GM19467 (cell line): ENCODE measurements around the gene GOLGA6L7.
"Not testable (repeated sequence)": the region's sequence is repeated elsewhere in the genome, so short reads cannot be mapped to it uniquely, and the experiment has no call there.

Experiments
- ATAC-seq: cut with Tn5 transposase; IDR thresholded peaks from one replicate; pipeline ENCODE4 v1.9.1; 2021; ENCODE audit warnings: mild to moderate bottlenecking, moderate library complexity; ENCODE audit not compliant: unreplicated experiment

The GOLGA6L7 gene

DNA sequence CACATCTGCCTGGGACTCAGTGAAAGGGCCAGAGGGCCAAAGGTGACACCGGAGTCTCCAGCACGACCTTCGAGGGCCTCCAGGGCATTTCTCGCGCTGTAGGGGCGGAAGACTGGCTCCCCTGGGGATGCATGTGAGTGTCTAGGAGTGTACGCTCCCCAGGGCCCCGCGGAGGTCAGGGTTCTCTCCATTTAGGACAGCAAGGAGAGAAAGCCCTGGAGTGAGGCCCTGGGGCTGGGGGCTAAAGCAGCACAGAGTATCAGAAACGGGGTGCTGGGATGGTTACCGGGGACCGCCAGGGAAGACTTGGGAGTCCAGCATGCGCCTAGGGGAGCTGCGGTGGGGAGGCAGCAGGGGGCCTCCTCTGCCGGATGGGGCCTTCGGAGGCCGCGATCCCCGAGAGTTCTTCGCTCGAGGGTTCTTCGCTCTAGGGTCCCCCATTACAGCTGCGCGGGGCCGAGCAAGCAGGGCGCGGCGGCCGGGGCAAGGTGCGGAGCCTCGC is 36.7 kb upstream of the GOLGA6L7 start:
- ATAC-seq, result no peak

GRCh38 chr15:28884151-28884940 is 35.9 kb upstream of the GOLGA6L7 start:
- no peak for ATAC-seq

DNA sequence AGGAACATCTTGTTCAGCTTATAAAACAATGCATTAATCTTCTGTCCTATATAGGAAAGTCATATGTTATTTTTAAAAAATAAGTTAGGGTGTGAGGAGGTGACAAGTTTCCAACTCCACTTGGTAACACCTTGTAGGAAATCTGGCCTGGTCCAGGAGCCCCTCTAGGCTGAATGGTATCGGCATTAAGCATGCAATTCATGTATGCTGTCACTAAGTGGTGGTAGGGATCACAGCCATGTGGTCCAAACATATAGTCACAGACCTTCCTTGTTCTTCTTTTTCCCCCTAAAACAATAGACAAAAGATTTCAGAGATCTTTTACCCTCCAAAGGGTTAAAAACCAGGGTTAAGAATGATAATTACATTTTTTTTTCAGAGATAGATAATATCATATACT is 33.2 kb upstream of the GOLGA6L7 start:
- no peak for ATAC-seq

DNA sequence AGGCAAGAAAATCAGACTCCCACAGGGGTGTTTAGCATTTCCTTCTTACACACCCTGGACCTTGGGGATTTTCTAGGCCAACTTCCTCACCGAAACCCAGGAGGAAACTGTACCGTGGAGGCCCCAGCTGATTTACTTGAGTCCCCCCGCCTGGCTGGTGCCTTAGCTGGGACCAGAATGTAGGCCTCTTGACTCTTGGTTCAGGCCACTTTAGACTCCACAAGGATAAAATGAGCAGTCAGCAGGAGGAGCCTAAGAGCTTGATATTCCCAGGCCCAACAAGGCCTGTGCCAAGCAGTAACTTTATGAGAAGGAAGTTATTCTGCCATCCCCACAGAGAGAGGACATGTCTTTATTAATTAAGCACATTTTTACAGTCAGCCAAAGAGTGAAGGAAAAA is 32.7 kb upstream of the GOLGA6L7 start:
- ATAC-seq, result no peak

DNA sequence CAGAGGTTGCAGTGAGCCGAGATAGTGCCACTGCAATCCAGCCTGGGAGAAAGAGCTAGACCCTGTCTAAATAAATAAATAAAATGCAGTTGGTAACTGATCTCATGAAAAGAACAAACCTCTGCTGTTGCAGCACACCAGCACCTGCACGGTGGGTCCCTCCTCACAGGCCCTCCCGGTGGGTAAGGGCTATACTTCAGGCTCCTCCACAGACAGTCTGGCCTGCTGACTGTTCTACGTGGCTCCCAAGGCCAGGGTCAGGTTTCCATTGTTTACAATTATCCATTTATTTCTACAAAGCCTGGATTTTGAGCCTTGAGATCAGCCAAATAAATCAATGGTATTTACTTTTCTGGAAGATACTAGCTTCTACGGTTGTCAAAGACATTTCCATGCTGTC is 32.2 kb upstream of the GOLGA6L7 start:
- no peak for ATAC-seq

GRCh38 chr15:28879551-28879950 is 31.1 kb upstream of the GOLGA6L7 start:
- no peak for ATAC-seq

GRCh38 chr15:28878209-28878608 is 29.8 kb upstream of the GOLGA6L7 start:
- ATAC-seq, result no peak

- no peak for ATAC-seq
Observed at GRCh38 chr15:28876845-28877185, 28.4 kb upstream of the GOLGA6L7 start.

DNA sequence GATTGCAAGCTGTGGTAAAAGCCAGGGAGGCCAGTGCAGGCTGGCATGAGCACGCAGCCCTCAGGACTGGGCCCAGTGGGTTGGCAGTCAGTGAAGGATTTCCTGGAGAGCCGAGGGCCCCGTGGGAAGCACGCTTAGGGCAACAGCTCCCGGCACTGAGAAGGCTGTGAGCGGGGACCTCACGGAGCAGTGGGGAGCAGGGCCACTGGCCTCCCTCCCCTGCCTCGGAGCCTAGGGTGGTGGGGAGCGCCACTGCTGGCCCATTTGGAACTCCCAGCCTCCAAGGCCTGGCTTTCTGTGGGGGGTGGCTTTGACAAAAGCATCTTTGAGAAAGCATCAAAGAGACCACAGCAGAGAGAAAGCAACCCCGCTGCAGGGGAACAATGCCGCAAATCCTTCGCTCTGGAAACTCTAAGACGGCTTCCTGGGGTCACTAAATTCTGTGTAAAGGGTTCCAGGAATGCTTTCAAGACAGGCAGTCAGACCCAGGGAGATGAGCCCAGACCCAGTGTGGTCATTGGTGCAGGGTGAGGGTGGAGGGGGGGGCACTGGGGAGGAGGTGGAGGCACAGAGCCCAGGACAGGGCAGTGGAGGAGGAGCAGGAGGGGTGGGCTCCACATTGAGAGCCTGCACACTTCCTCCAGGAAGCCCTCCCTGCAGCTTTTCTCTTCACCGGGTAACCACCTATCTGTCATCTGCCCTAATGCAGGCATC is 27.8 kb upstream of the GOLGA6L7 start:
- ATAC-seq, result no peak

- ATAC-seq, result no peak
Observed at GRCh38 chr15:28875461-28876000, 27.1 kb upstream of the GOLGA6L7 start.

DNA sequence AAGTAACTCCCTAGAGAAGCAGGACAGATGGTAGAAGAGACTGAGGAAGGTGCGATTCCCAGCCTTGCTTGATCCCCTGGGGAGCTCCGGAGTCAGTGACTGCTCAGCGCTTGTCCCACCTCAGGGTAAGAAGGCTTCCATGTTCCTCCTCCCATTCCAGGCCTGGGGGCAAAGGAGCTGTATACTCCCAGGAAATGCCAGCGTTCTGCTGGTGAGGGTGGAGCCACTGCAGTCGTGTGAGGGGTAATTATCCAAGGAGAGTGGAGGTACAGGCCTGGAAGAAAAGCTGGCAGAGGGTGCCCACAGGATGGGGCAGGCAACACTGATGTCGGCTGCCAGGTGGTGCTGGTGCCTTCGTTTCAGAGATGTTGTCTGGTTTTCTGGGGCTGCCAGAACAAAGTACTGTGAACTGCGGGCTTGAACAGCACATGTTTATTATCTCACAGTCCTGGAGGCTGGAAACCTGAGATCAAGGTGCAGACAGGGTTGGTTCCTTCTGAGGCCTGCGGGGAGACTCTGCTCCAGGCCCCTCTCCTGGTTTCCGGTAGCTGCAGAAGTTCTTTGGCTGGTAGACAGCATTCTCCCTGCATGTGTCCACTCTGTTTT is 25.2 kb upstream of the GOLGA6L7 start:
- no peak for ATAC-seq

GRCh38 chr15:28873006-28873405 is 24.6 kb upstream of the GOLGA6L7 start:
- ATAC-seq, result no peak

GRCh38 chr15:28871168-28871567 is 22.7 kb upstream of the GOLGA6L7 start:
- ATAC-seq, result no peak

DNA sequence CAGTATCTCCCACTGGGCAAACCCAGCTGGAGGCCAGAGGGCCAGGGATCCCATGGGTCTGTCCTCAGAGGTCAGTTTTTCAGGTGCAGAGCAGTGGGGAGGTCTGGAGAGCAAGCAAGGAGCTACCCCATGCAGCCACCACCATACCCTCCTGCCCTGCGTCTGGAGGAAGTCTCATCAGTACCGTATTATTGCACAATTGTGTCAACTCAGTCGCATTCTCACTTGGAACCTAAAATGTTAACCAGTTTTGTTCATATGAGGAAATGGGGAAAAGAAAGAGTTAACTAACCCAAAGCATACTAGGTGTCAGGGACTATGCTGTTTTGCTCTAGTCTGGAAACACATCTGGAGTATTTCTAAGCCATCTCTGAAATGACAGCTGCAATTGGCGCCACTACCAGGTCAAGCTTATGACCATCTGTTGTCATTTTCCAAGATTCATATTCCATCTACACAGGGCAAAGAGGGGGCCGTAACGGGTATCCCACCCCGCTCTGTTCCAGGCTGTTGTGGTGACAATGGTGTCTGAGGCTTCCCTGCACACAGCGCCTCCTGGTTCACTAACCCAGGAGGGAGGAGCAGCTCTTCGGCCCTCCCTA is 20.4 kb upstream of the GOLGA6L7 start:
- no peak for ATAC-seq

GRCh38 chr15:28861589-28862293 is 13.3 kb upstream of the GOLGA6L7 start:
- ATAC-seq, result not testable (repeated sequence)

DNA sequence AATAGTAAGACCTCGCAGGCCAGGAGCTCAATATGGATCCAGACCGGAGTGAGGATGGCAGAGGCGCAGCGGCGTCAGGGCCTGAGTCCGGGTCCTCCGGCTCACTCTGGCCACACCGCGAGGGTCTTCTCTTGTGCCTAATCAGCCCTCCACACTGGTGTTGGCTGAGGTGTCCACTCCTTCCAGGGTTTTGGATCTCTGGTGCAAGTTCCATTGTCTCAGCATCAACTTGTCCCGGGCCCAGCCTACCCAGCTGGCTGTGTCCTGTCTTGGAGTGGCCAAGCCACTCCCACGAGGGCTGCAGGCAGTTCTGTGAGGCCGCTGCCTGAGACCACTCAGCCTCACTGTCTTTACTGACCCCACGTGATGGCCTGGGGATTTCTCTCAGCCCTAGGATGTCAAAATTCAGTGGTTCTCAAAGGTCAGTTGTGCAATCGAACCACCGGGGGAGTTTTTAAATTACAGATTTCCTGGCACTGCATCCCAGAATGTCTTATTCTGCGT is 12.6 kb upstream of the GOLGA6L7 start:
- ATAC-seq, result no peak

DNA sequence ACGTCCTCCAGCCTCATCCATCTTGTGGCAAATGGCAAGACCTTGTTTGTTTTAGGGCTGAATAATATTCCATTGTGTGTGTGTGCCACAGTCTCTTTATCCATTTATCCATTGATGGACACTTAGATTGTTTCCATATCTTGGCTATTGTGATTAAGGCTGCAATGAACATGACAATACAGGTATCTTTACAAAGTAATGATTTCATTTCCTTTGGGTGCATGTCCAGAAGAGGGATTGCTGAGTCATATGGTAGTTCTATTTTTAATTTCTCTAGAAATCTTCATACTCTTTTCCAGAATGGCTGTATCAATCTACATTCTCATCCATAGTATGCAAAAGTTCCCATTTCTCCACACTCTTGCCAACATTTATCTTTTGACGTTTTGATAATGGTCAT is 6.1 kb upstream of the GOLGA6L7 start:
- not testable (repeated sequence) for ATAC-seq

GRCh38 chr15:28853654-28854053 is 5.2 kb upstream of the GOLGA6L7 start:
- not testable (repeated sequence) for ATAC-seq

DNA sequence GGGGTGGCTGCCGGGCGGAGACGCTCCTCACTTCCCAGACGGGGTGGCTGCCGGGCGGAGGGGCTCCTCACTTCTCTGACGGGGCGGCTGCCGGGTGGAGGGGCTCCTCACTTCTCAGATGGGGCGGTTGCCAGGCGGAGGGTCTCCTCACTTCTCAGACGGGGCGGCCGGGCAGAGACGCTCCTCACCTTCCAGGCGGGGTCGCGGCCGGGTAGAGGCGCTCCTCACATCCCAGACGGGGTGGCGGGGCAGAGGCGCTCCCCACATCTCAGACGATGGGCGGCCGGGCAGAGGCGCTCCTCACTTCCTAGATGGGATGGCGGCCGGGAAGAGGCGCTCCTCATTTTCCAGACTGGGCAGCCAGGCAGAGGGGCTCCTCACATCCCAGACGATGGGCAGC is 1.3 kb upstream of the GOLGA6L7 start:
- not testable (repeated sequence) for ATAC-seq

GRCh38 chr15:28849271-28849670 is 827 bp upstream of the GOLGA6L7 start:
- not testable (repeated sequence) for ATAC-seq
